ENCODE measurements around the gene MRPL50.

DNA sequence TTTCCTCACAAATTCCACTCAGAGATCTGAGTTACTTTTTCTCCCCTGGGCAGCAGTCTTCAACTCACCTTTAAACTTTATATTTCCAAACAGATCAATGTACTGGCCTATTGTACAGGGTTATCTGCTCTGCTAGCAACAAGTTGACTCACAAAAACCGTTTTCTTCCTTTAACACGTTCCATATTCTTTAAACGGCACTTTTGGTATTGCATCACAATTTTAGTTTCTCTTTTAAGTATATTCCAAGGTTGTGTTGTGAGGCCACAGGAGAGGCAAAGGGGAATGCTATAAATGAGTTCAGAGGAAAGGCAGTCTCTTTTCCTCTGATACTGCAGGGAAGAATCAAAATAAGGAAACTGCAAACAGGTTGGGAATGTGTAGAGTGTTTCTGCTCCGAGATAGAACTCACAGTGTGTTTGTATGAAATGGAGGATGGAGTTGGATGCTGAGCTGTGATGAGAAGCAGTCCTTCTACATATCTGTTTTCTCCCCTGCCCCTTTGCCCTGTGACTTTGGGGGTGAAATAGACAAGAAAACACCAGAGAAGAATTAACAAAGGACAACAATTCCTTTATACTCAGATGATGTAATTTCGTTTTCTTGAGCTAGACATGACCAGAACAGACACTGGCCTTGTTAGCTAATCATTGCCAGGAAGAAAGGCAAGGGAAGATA is 47.1 kb upstream of the MRPL50 start:
- TF ChIP-seq, protein P1, sequence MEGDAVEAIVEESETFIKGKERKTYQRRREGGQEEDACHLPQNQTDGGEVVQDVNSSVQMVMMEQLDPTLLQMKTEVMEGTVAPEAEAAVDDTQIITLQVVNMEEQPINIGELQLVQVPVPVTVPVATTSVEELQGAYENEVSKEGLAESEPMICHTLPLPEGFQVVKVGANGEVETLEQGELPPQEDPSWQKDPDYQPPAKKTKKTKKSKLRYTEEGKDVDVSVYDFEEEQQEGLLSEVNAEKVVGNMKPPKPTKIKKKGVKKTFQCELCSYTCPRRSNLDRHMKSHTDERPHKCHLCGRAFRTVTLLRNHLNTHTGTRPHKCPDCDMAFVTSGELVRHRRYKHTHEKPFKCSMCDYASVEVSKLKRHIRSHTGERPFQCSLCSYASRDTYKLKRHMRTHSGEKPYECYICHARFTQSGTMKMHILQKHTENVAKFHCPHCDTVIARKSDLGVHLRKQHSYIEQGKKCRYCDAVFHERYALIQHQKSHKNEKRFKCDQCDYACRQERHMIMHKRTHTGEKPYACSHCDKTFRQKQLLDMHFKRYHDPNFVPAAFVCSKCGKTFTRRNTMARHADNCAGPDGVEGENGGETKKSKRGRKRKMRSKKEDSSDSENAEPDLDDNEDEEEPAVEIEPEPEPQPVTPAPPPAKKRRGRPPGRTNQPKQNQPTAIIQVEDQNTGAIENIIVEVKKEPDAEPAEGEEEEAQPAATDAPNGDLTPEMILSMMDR (conservative IDR thresholded peaks at IDR 0.05; ENCODE audit: low read depth in 2 of 2): no peak
- no peak for TF ChIP-seq POLR2AphosphoS5 (IDR thresholded peaks at IDR 0.05; ENCODE audit: low read depth)
- TF ChIP-seq, protein P2, sequence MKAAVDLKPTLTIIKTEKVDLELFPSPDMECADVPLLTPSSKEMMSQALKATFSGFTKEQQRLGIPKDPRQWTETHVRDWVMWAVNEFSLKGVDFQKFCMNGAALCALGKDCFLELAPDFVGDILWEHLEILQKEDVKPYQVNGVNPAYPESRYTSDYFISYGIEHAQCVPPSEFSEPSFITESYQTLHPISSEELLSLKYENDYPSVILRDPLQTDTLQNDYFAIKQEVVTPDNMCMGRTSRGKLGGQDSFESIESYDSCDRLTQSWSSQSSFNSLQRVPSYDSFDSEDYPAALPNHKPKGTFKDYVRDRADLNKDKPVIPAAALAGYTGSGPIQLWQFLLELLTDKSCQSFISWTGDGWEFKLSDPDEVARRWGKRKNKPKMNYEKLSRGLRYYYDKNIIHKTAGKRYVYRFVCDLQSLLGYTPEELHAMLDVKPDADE (IDR thresholded peaks at IDR 0.05): no peak
- no peak for TF ChIP-seq EZH2phosphoT487 (IDR thresholded peaks at IDR 0.05; ENCODE audit: unreplicated experiment)
- TF ChIP-seq, protein P3, sequence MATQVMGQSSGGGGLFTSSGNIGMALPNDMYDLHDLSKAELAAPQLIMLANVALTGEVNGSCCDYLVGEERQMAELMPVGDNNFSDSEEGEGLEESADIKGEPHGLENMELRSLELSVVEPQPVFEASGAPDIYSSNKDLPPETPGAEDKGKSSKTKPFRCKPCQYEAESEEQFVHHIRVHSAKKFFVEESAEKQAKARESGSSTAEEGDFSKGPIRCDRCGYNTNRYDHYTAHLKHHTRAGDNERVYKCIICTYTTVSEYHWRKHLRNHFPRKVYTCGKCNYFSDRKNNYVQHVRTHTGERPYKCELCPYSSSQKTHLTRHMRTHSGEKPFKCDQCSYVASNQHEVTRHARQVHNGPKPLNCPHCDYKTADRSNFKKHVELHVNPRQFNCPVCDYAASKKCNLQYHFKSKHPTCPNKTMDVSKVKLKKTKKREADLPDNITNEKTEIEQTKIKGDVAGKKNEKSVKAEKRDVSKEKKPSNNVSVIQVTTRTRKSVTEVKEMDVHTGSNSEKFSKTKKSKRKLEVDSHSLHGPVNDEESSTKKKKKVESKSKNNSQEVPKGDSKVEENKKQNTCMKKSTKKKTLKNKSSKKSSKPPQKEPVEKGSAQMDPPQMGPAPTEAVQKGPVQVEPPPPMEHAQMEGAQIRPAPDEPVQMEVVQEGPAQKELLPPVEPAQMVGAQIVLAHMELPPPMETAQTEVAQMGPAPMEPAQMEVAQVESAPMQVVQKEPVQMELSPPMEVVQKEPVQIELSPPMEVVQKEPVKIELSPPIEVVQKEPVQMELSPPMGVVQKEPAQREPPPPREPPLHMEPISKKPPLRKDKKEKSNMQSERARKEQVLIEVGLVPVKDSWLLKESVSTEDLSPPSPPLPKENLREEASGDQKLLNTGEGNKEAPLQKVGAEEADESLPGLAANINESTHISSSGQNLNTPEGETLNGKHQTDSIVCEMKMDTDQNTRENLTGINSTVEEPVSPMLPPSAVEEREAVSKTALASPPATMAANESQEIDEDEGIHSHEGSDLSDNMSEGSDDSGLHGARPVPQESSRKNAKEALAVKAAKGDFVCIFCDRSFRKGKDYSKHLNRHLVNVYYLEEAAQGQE (IDR thresholded peaks at IDR 0.05; ENCODE audit: unreplicated experiment): no peak
- TF ChIP-seq EZH2 (IDR thresholded peaks at IDR 0.05; ENCODE audit: low read depth, unreplicated experiment): no peak
- TF ChIP-seq CREB1 (CRISPR knock-in tag; IDR thresholded peaks at IDR 0.05; ENCODE audit: low read depth): no peak
- TF ChIP-seq ZNF114 (CRISPR knock-in tag; IDR thresholded peaks at IDR 0.05): no peak
- no peak for TF ChIP-seq JUNB (IDR thresholded peaks at IDR 0.05; ENCODE audit: unreplicated experiment)
- TF ChIP-seq ZNF331 (CRISPR knock-in tag; IDR thresholded peaks at IDR 0.05; ENCODE audit: low read depth): no peak
- TF ChIP-seq NANOG (IDR thresholded peaks at IDR 0.05; ENCODE audit: borderline replicate concordance): no peak

Measured in GM23338 (cell line).